Esophagus squamous epithelium (tissue), 5 donors: ENCODE data around the gene UGT1A4. TPM values are rescaled to one million over a fixed set of nuclear protein-coding genes. Genes with fewer than 3 reads are reported as not detected.

Experiments used
- DNase-seq: peaks from one replicate; lab custom pipeline; 2025; lab: John Stamatoyannopoulos, UW
- H3K27ac ChIP-seq, 4 donors: fragments of 200-600 bp; sonication (generic); one replicate each; pipeline ENCODE4 v1.5.1; 2016 to 2019; ENCODE audit warnings: mild to moderate bottlenecking in 1 of 4
- H3K27me3 ChIP-seq, 4 donors: fragments of 200-600 bp; sonication (generic); 1 replicate in 3 of 4; 2 replicates in 1 of 4; pipeline versions ENCODE4 v1.5.1 to v1.6.0; 2017 to 2021; ENCODE audit warnings: antibody characterized with exemption in 1 of 4
- H3K36me3 ChIP-seq, 3 donors: fragments of 200-600 bp; sonication (generic); one replicate each; pipeline ENCODE4 v1.5.1; 2016 to 2019
- H3K4me1 ChIP-seq, 3 donors: fragments of 200-600 bp; sonication (generic); one replicate each; pipeline ENCODE4 v1.5.1; 2017 to 2019
- H3K4me3 ChIP-seq, 4 donors: fragments of 200-600 bp; sonication (generic); 1 replicate in 3 of 4; 2 replicates in 1 of 4; pipeline ENCODE4 v1.5.1; 2016 to 2019; ENCODE audit warnings: mild to moderate bottlenecking in 2 of 4, moderate library complexity in 1 of 4
- H3K9me3 ChIP-seq, 3 donors: fragments of 200-600 bp; sonication (generic); one replicate each; pipeline ENCODE4 v1.5.1; 2016 to 2019
- CTCF ChIP-seq, 6 experiments: fragments of 450-650 bp in 4 of 6; fragments of 200-600 bp in 2 of 6; sonication (generic) in 2 of 6; IDR thresholded peaks; one replicate each; pipeline ENCODE4 v1.5.1; 2016 to 2019; ENCODE audit warnings: antibody characterized with exemption in 6 of 6, mild to moderate bottlenecking in 4 of 6, moderate library complexity in 4 of 6
- POLR2A ChIP-seq, 4 donors: fragments of 450-650 bp; IDR thresholded peaks; one replicate each; pipeline ENCODE4 v1.6.1; 2017; ENCODE audit warnings: antibody characterized with exemption in 4 of 4, mild to moderate bottlenecking in 4 of 4, moderate library complexity in 3 of 4
- WGBS, 2 donors: methylation state at CpG; one replicate each; pipeline ENCODE4 v1.1.5; 2018; 5-methylcytosine and 5-hydroxymethylcytosine counted together
- intact Hi-C: fragments of 100-400 bp; cut with DNase I; formaldehyde crosslinking; loops from one replicate; pipeline ENCODE4 v1.15.0; 2022
- total RNA-seq, 4 donors: library from RNA; depleted of rRNA; stranded (reverse); fragments of >200 nt; gene quantifications; one replicate each; pipeline ENCODE4 v1.1.0, GENCODE V29; 2016
- donor health status: DM: yes; HTN: yes; CAD: no.

The UGT1A4 gene
- total RNA-seq, 4 donors from 2014 or later: 1.1 to 7.4 (median 3.4) TPM

GRCh38 chr2:233794128-233794658 lies 75.7 kb downstream of the UGT1A4 start:
- Histone ChIP-seq H3K36me3 (no peaks in the 10 kb centered on the region), H3K9me3 (no peaks in the 10 kb centered on the region), H3K4me1 (no peaks in the 10 kb centered on the region), H3K27ac (no peak overlapping the region), H3K27me3 (no peaks in the 10 kb centered on the region), H3K4me3 (no peak overlapping the region)
- no peak for DNase-seq
- intact Hi-C loops: no loop called here
- TF ChIP-seq POLR2A (IDR thresholded peaks at IDR 0.05): no peak
- no peak for TF ChIP-seq CTCF (IDR thresholded peaks at IDR 0.05)
- WGBS, 2 donors: 84 to 100% methylated on average over 1 to 9 of the region's 17 CpGs

- WGBS, 2 donors: 89% methylated on average over 6 of the region's 13 CpGs; no CpG with 5 or more reads in 1 of the 2 donors
- Histone ChIP-seq H3K27me3 (no peaks in the 10 kb centered on the region), H3K36me3 (no peaks in the 10 kb centered on the region), H3K27ac (no peak overlapping the region), H3K9me3 (no peaks in the 10 kb centered on the region), H3K4me1 (no peaks in the 10 kb centered on the region), H3K4me3 (no peak overlapping the region)
- DNase-seq: no peak
- no peak for TF ChIP-seq CTCF (IDR thresholded peaks at IDR 0.05)
- no peak for TF ChIP-seq POLR2A (IDR thresholded peaks at IDR 0.05)
- intact Hi-C loops: no loop called here
Observed at GRCh38 chr2:233795735-233796171, 77.2 kb downstream of the UGT1A4 start.

GRCh38 chr2:233796254-233796653 lies 77.7 kb downstream of the UGT1A4 start:
- intact Hi-C loops: no loop called here
- 62 to 74% methylated on average over 6 to 9 of the region's 9 CpGs for WGBS, 2 donors
- H3K27me3 ChIP-seq: no peaks in the 10 kb centered on the region
- H3K4me3 ChIP-seq: no peak overlapping the region
- H3K9me3 ChIP-seq: no peaks in the 10 kb centered on the region
- DNase-seq: no peak
- TF ChIP-seq POLR2A (IDR thresholded peaks at IDR 0.05): no peak
- no peak for TF ChIP-seq CTCF (IDR thresholded peaks at IDR 0.05)
- no peaks in the 10 kb centered on the region for H3K4me1 ChIP-seq
- H3K36me3 ChIP-seq: no peaks in the 10 kb centered on the region
- H3K27ac ChIP-seq: no peak overlapping the region

GRCh38 chr2:233798335-233799086 lies 80.0 kb downstream of the UGT1A4 start:
- no peak for DNase-seq
- WGBS, 2 donors: 74 to 82% methylated on average over 6 to 7 of the region's 14 CpGs
- no peaks in the 10 kb centered on the region for H3K9me3 ChIP-seq
- H3K4me1 ChIP-seq: no peaks in the 10 kb centered on the region
- H3K36me3 ChIP-seq: no peaks in the 10 kb centered on the region
- H3K27ac ChIP-seq: no peak overlapping the region
- intact Hi-C loops: no loop called here
- peaks cover 0 to 10% (median 0%) of the 10 kb centered on the region in 4 donors for H3K27me3 ChIP-seq
- no peak overlapping the region for H3K4me3 ChIP-seq
- TF ChIP-seq POLR2A (IDR thresholded peaks at IDR 0.05) (no peak), CTCF (IDR thresholded peaks at IDR 0.05) (no peak)

- Histone ChIP-seq H3K36me3 (no peaks in the 10 kb centered on the region), H3K9me3 (no peaks in the 10 kb centered on the region), H3K4me1 (no peaks in the 10 kb centered on the region), H3K27me3 (peaks cover 0 to 15% (median 0%) of the 10 kb centered on the region in 4 donors), H3K27ac (no peak overlapping the region), H3K4me3 (no peak overlapping the region)
- DNase-seq: no peak
- no peak for TF ChIP-seq CTCF (IDR thresholded peaks at IDR 0.05)
- TF ChIP-seq POLR2A (IDR thresholded peaks at IDR 0.05): no peak
- 64 to 70% methylated on average over 7 of the region's 7 CpGs for WGBS, 2 donors
- intact Hi-C loops: no loop called here
Observed at GRCh38 chr2:233799087-233799665, 80.6 kb downstream of the UGT1A4 start.
